PFSK-1 (cell line): ENCODE data around the gene JDP2.

ENCODE experiments used
- FOXP2 ChIP-seq: optimal IDR thresholded peaks from 2 replicates; pipeline ENCODE3; 2011; ENCODE audit warnings: borderline replicate concordance, control low read depth, inconsistent platforms; ENCODE audit not compliant: insufficient read depth; ENCODE audit errors: extremely low read length, extremely low read depth
- POLR2AphosphoS5 ChIP-seq: IDR thresholded peaks from 2 replicates; pipeline ENCODE4 v1.6.1; 2012; ENCODE audit warnings: low read depth, mild to moderate bottlenecking, control low read depth, low read length, moderate library complexity
- SIN3A ChIP-seq: IDR thresholded peaks from 2 replicates; pipeline ENCODE4 v1.6.1; 2012; ENCODE audit warnings: mild to moderate bottlenecking, low read length, moderate library complexity, borderline replicate concordance; ENCODE audit not compliant: insufficient read depth
- TAF1 ChIP-seq: IDR thresholded peaks from 2 replicates; pipeline ENCODE4 v1.6.1; 2012; ENCODE audit warnings: low read length, control low read depth, borderline replicate concordance; ENCODE audit not compliant: insufficient read depth
- TF ChIP-seq, protein P1 (sequence below), 2 experiments: IDR thresholded peaks; 2 replicates each; pipeline versions ENCODE4 v1.6.1 to v1.8.0; 2011 to 2012; ENCODE audit warnings: low read depth in 2 of 2, low read length in 2 of 2, control low read depth in 1 of 2, inconsistent platforms in 1 of 2, mild to moderate bottlenecking in 1 of 2, moderate library complexity in 1 of 2; ENCODE audit not compliant: insufficient read depth in 1 of 2

The JDP2 gene

DNA sequence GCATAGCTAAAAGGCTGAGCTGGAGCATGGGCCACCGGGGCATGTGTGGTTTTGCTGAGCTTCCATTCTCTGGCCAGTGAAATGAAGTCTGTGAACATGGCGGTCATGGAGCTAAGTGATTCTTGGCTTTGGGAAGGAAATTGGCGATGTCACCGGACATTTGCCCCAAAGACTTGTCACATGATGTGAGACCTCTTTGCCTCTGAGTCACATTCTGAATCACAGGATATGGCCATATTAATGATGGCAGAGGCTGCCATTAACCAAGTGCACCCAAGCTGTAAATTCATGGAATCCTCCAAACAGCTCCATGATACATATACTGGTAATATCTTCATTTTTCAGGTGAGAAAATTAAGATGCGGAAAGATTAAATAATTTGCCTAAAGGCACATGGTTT, 67.1 kb downstream of the JDP2 start:
- TF ChIP-seq SIN3A (no peak), POLR2AphosphoS5 (no peak), TAF1 (no peak)
- TF ChIP-seq, protein P1, sequence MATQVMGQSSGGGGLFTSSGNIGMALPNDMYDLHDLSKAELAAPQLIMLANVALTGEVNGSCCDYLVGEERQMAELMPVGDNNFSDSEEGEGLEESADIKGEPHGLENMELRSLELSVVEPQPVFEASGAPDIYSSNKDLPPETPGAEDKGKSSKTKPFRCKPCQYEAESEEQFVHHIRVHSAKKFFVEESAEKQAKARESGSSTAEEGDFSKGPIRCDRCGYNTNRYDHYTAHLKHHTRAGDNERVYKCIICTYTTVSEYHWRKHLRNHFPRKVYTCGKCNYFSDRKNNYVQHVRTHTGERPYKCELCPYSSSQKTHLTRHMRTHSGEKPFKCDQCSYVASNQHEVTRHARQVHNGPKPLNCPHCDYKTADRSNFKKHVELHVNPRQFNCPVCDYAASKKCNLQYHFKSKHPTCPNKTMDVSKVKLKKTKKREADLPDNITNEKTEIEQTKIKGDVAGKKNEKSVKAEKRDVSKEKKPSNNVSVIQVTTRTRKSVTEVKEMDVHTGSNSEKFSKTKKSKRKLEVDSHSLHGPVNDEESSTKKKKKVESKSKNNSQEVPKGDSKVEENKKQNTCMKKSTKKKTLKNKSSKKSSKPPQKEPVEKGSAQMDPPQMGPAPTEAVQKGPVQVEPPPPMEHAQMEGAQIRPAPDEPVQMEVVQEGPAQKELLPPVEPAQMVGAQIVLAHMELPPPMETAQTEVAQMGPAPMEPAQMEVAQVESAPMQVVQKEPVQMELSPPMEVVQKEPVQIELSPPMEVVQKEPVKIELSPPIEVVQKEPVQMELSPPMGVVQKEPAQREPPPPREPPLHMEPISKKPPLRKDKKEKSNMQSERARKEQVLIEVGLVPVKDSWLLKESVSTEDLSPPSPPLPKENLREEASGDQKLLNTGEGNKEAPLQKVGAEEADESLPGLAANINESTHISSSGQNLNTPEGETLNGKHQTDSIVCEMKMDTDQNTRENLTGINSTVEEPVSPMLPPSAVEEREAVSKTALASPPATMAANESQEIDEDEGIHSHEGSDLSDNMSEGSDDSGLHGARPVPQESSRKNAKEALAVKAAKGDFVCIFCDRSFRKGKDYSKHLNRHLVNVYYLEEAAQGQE (IDR thresholded peaks at IDR 0.05; ENCODE audit: insufficient read depth in 1 of 2, low read depth in 2 of 2, low read length in 2 of 2) = no peak

DNA sequence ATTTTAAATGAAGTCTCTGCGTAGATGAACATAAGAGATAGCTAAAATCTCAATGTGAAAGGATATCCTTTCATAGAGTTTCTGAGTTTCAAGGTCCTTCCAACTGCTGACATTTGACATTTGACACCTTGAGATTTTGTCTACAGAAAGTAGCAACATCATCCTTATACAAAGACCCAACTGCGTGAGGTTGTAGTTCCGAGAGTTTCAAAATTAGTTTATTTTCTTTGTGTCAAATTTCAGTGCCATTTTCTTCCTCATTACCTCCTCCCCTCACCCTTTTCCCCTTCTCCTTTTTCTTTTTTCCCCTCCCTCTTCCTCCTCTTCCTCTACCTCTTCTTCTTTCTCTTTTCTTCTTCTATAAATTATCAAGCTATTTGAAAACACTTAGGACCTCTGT, 67.6 kb downstream of the JDP2 start:
- TF ChIP-seq, protein P1 (IDR thresholded peaks at IDR 0.05; ENCODE audit: insufficient read depth in 1 of 2, low read depth in 2 of 2, low read length in 2 of 2) = no peak
- TF ChIP-seq SIN3A (no peak), FOXP2 (no peak), POLR2AphosphoS5 (no peak), TAF1 (no peak)

DNA sequence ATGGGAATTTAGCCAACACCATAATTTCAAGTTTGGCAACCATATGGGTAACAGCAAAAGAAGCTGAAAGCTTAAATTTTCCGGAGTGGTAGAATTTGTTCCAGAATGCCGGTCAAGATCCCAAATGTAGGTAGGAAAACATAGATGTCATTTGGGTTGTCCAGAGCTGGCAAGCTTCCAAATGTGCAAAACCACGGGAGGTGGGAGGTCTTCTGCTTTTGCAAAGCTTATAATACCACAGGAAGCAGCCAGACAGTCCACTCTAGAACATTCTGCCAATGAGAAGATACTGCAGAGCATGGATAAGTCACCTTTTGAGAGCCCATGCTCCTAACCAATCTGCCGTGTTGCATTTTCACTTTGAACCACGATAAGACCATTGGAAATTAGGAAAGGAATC, 68.1 kb downstream of the JDP2 start:
- no peak for TF ChIP-seq SIN3A
- TF ChIP-seq POLR2AphosphoS5 = no peak
- TF ChIP-seq TAF1 = no peak
- TF ChIP-seq, protein P1 (IDR thresholded peaks at IDR 0.05; ENCODE audit: insufficient read depth in 1 of 2, low read depth in 2 of 2, low read length in 2 of 2) = no peak
- TF ChIP-seq FOXP2 = no peak

DNA sequence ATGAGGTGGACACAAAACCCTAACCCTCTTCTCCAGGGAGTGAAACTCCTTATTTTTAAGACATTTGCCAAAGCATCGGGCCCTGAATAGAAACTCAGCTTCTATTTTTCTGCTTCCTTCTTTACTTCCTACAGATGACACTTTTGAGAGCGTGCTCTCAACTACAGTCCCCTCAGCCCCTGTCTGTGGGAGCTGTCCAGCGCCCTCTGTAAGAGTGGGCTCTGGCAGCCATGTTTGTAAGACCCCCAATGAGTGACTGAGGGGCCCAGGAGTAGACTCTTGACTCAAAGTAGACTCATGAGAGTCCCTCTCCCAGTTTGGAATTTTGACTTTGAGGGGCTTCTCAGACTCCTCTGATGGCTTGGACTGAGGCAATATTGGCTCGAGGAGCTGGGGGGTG, 68.9 kb downstream of the JDP2 start:
- TF ChIP-seq, protein P1 (IDR thresholded peaks at IDR 0.05; ENCODE audit: insufficient read depth in 1 of 2, low read depth in 2 of 2, low read length in 2 of 2) = peak; percentile 17 to 80; a peak in 2 of 4 replicates
- TF ChIP-seq FOXP2 = no peak

DNA sequence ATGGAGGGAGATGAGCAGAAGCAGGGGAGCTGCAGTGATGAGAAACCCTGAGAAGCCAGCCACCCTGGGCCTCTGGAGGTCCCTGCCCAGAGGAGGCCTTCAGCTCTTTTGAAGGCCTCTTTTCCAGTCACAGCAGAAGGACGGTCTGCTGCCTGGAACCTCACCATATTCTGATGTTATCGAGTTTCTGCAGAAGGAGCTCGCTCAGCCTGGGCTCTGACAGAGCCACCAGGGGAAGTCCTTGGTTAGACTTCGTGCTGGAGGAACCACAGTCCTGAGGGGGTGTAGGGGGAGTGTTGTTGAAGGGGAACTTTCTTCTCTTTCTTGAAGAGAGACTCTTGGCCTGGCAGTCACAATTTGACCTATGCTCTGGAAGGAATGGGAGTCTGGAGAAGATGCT, 69.4 kb downstream of the JDP2 start:
- TF ChIP-seq POLR2AphosphoS5 (no peak), SIN3A (no peak), TAF1 (no peak), FOXP2 (no peak)
- TF ChIP-seq, protein P1 (IDR thresholded peaks at IDR 0.05; ENCODE audit: insufficient read depth in 1 of 2, low read depth in 2 of 2, low read length in 2 of 2) = no peak
